ENCODE measurements around the gene FAM237A. TPM values are rescaled to one million over a fixed set of nuclear protein-coding genes. Genes with fewer than 3 reads are reported as not detected.

FAM237A gene
- total and polyA plus RNA-seq, 10 of the 15 experiments (the other 5 are each of a cell fraction or from before 2014, with no cell fraction given), result not detected

- TF ChIP-seq EGR1 (IDR thresholded peaks at IDR 0.05; ENCODE audit: borderline replicate concordance in 1 of 2, low read depth in 2 of 2, low read length in 2 of 2), result no peak
Measured at GRCh38 chr2:206619011-206619410, 23.3 kb upstream of the FAM237A start (continued).

GRCh38 chr2:206626108-206626507 lies 16.2 kb upstream of the FAM237A start:
- no peak overlapping the region for H3K27ac ChIP-seq (ENCODE audit: control insufficient read depth, insufficient read depth)
- no peaks in the 10 kb centered on the region for H3K9me3 ChIP-seq (replicated peaks; ENCODE audit: control insufficient read depth, insufficient read depth, low read length)
- H3K4me3 ChIP-seq, result no peak overlapping the region
- H3K36me3 ChIP-seq (ENCODE audit: control insufficient read depth in 2 of 2, insufficient read depth in 2 of 2, low read length in 1 of 2), result no peaks in the 10 kb centered on the region
- SMC1A ChIA-PET (ENCODE audit: uncharacterized antibody, unreplicated experiment), result interaction anchor here (1.3 to 1.4 kb wide), 2 partner anchors 8 to 11 kb away, joined by 3 to 4 read pairs; no protein-coding TSS in a partner anchor
- intact Hi-C loops (cut with micrococcal nuclease; ENCODE audit: unreplicated experiment) (no loop called here), in situ Hi-C loops (cut with MboI) (no loop called here)
- H2AFZ ChIP-seq (ENCODE audit: control insufficient read depth, low read depth, low read length), result no peak overlapping the region
- no peaks in the 10 kb centered on the region; a peak in 2 of 4 replicates for H3K27me3 ChIP-seq (replicated peaks in 1 of 2; ENCODE audit: control insufficient read depth in 2 of 2, insufficient read depth in 2 of 2, low read length in 1 of 2)
- no TSS peak for BruUV-seq (replicated peaks)
- no peak for DNase-seq (ENCODE audit: low read depth, low spot score)
- no peak for ATAC-seq
- TF ChIP-seq NBN (IDR thresholded peaks at IDR 0.05), result no peak
- no peaks in the 10 kb centered on the region for H3K79me2 ChIP-seq (ENCODE audit: control insufficient read depth, insufficient read depth, low read length)
- H3K4me1 ChIP-seq (ENCODE audit: control insufficient read depth, insufficient read depth, low read length), result no peaks in the 10 kb centered on the region
- CTCF ChIA-PET, result interaction anchor here (0.6 to 1.3 kb wide), 3 partner anchors 11 to 234 kb away, joined by 3 read pairs; no protein-coding TSS in a partner anchor
- RAD21 ChIA-PET (ENCODE audit: unreplicated experiment), result no interaction called here
- POLR2A ChIA-PET, result no interaction called here
- WGBS (ENCODE audit: insufficient coverage, insufficient replicate concordance, low lambda C conversion rate, missing lambda C conversion rate), result 4% methylated on average over 2 of the region's 2 CpGs
- H3K4me2 ChIP-seq (ENCODE audit: control insufficient read depth, insufficient read depth), result no peak overlapping the region
- H3K9ac ChIP-seq (ENCODE audit: control insufficient read depth, insufficient read depth, low read length), result no peak overlapping the region
- H4K20me1 ChIP-seq (ENCODE audit: control insufficient read depth, insufficient read depth), result no peaks in the 10 kb centered on the region
- no peak for FAIRE-seq

- FAIRE-seq (no peak), ATAC-seq (no peak), DNase-seq (ENCODE audit: low read depth, low spot score) (no peak)
- Histone ChIP-seq H4K20me1 (ENCODE audit: control insufficient read depth, insufficient read depth) (no peaks in the 10 kb centered on the region), H3K27me3 (replicated peaks in 1 of 2; ENCODE audit: control insufficient read depth in 2 of 2, insufficient read depth in 2 of 2, low read length in 1 of 2) (no peaks in the 10 kb centered on the region; a peak in 2 of 4 replicates), H3K36me3 (ENCODE audit: control insufficient read depth in 2 of 2, insufficient read depth in 2 of 2, low read length in 1 of 2) (no peaks in the 10 kb centered on the region), H3K4me3 (no peak overlapping the region), H3K9me3 (replicated peaks; ENCODE audit: control insufficient read depth, insufficient read depth, low read length) (no peaks in the 10 kb centered on the region), H3K79me2 (ENCODE audit: control insufficient read depth, insufficient read depth, low read length) (no peaks in the 10 kb centered on the region), H3K27ac (ENCODE audit: control insufficient read depth, insufficient read depth) (no peak overlapping the region), H3K4me1 (ENCODE audit: control insufficient read depth, insufficient read depth, low read length) (no peaks in the 10 kb centered on the region), H3K9ac (ENCODE audit: control insufficient read depth, insufficient read depth, low read length) (no peak overlapping the region), H2AFZ (ENCODE audit: control insufficient read depth, low read depth, low read length) (no peak overlapping the region), H3K4me2 (ENCODE audit: control insufficient read depth, insufficient read depth) (no peak overlapping the region)
- ChIA-PET SMC1A (ENCODE audit: uncharacterized antibody, unreplicated experiment) (interaction anchor here (0.7 kb wide), 1 partner anchor 11 kb away, joined by 3 read pairs; no protein-coding TSS in a partner anchor), RAD21 (ENCODE audit: unreplicated experiment) (no interaction called here), POLR2A (no interaction called here), CTCF (no interaction called here)
- intact Hi-C loops (cut with micrococcal nuclease; ENCODE audit: unreplicated experiment) (no loop called here), in situ Hi-C loops (cut with MboI) (no loop called here)
- BruUV-seq (replicated peaks), result no TSS peak
- TF ChIP-seq POU2F2 (IDR thresholded peaks at IDR 0.05; ENCODE audit: borderline replicate concordance, low read depth, low read length), result no peak
- TF ChIP-seq STAT3 (IDR thresholded peaks at IDR 0.05; ENCODE audit: low read depth, low read length), result no peak
- TF ChIP-seq KAT2A (conservative IDR thresholded peaks at IDR 0.05; ENCODE audit: control insufficient read depth, low read depth, low read length), result no peak
- no peak for TF ChIP-seq STAT1 (conservative IDR thresholded peaks at IDR 0.05)
- TF ChIP-seq CEBPZ (IDR thresholded peaks at IDR 0.05; ENCODE audit: low read depth, low read length), result no peak
- no peak for TF ChIP-seq HCFC1 (IDR thresholded peaks at IDR 0.05; ENCODE audit: low read length)
- TF ChIP-seq CHD1 (IDR thresholded peaks at IDR 0.05; ENCODE audit: low read depth, low read length), result no peak
- TF ChIP-seq GATAD2B (conservative IDR thresholded peaks at IDR 0.05; ENCODE audit: low read depth), result no peak
- TF ChIP-seq RELA (IDR thresholded peaks at IDR 0.05; ENCODE audit: borderline replicate concordance, partially characterized antibody), result no peak
- TF ChIP-seq ATF2 (IDR thresholded peaks at IDR 0.05; ENCODE audit: low read length), result no peak
- no peak for TF ChIP-seq FOS (IDR thresholded peaks at IDR 0.05; ENCODE audit: borderline replicate concordance, extremely low read depth, insufficient read length)
- TF ChIP-seq KDM1A (IDR thresholded peaks at IDR 0.05; ENCODE audit: borderline replicate concordance), result no peak
Measured at GRCh38 chr2:206627632-206628031, 14.7 kb upstream of the FAM237A start.
